Activated T-cell treated with anti-CD3 and anti-CD28 coated beads, Interleukin-2, amount 50 U/mL, for 72 hours (primary cell): ENCODE results near the gene KIF21A. TPM values are rescaled to one million over a fixed set of nuclear protein-coding genes. Genes with fewer than 3 reads are reported as not detected.
"Not testable (repeated sequence)": the region's sequence is repeated elsewhere in the genome, so short reads cannot be mapped to it uniquely, and the experiment has no call there.

Experiments
- ATAC-seq, 2 donors: fragments of 150-1000 bp; cut with Tn5 transposase; replicated peaks in 1 of 2; 2 replicates each; pipeline ENCODE4 v1.10.0; 2021; ENCODE audit warnings: moderate library complexity in 2 of 2, mild to moderate bottlenecking in 1 of 2
- DNase-seq, 2 donors: peaks; one replicate each; pipeline ENCODE4 v3.0.0; 2021 to 2022; ENCODE audit warnings: mixed read lengths in 1 of 2
- H3K27ac Mint-ChIP-seq: one replicate; pipeline ENCODE4 v1.8.0; 2022; ENCODE audit warnings: mild to moderate bottlenecking, moderate library complexity, mixed read lengths
- H3K27me3 Mint-ChIP-seq: one replicate; pipeline ENCODE4 v1.8.0; 2022; ENCODE audit warnings: low read depth, mixed read lengths
- H3K36me3 Mint-ChIP-seq, 2 donors: one replicate each; pipeline ENCODE4 v1.8.0; 2022; ENCODE audit warnings: mixed read lengths in 2 of 2, mild to moderate bottlenecking in 1 of 2; ENCODE audit not compliant: insufficient read depth in 2 of 2
- H3K4me1 Mint-ChIP-seq: one replicate; pipeline ENCODE4 v1.8.0; 2022; ENCODE audit warnings: low read depth, mixed read lengths
- H3K4me3 Mint-ChIP-seq, 2 donors: one replicate each; pipeline ENCODE4 v1.8.0; 2022; ENCODE audit warnings: mild to moderate bottlenecking in 2 of 2, mixed read lengths in 2 of 2, moderate library complexity in 2 of 2
- H3K9me3 Mint-ChIP-seq, 2 donors: one replicate each; pipeline ENCODE4 v1.8.0; 2022; ENCODE audit warnings: mixed read lengths in 2 of 2
- total RNA-seq, 2 donors: library from RNA; stranded (reverse); gene quantifications; one replicate each; pipeline ENCODE4 v1.2.3, GENCODE V29; 2022

Gene KIF21A
- total RNA-seq, 2 donors from 2014 or later = 24.8 to 26.4 TPM

GRCh38 chr12:39300799-39301198 lies 142.1 kb downstream of the KIF21A start:
- Mint-ChIP-seq H3K36me3 (peaks cover 6 to 12% of the 10 kb centered on the region in 2 donors), H3K4me1 (no peaks in the 10 kb centered on the region), H3K4me3 (no peak overlapping the region), H3K9me3 (no peaks in the 10 kb centered on the region), H3K27me3 (no peaks in the 10 kb centered on the region), H3K27ac (no peak overlapping the region)
- DNase-seq = no peak
- ATAC-seq = no peak

GRCh38 chr12:39297891-39298290 lies 145.0 kb downstream of the KIF21A start:
- Mint-ChIP-seq H3K27ac (no peak overlapping the region), H3K9me3 (no peaks in the 10 kb centered on the region), H3K27me3 (no peaks in the 10 kb centered on the region), H3K4me1 (no peaks in the 10 kb centered on the region), H3K36me3 (peaks cover 2 to 6% of the 10 kb centered on the region in 2 donors), H3K4me3 (no peak overlapping the region)
- DNase-seq (no peak), ATAC-seq (no peak)

- H3K27ac Mint-ChIP-seq = no peak overlapping the region
- DNase-seq (no peak), ATAC-seq (no peak)
- no peak overlapping the region for H3K4me3 Mint-ChIP-seq
- H3K36me3 Mint-ChIP-seq = peaks cover 2 to 6% of the 10 kb centered on the region in 2 donors
- H3K27me3 Mint-ChIP-seq = no peaks in the 10 kb centered on the region
- H3K4me1 Mint-ChIP-seq = no peaks in the 10 kb centered on the region
- H3K9me3 Mint-ChIP-seq = no peaks in the 10 kb centered on the region
Observed at GRCh38 chr12:39296496-39296895, 146.4 kb downstream of the KIF21A start.

- not testable (repeated sequence) for DNase-seq, H3K27ac Mint-ChIP-seq, H3K27me3 Mint-ChIP-seq, H3K9me3 Mint-ChIP-seq, ATAC-seq, H3K36me3 Mint-ChIP-seq, H3K4me1 Mint-ChIP-seq, H3K4me3 Mint-ChIP-seq
Observed at GRCh38 chr12:39295593-39295992, 147.3 kb downstream of the KIF21A start.

- DNase-seq (no peak), ATAC-seq (no peak)
- H3K27me3 Mint-ChIP-seq = no peaks in the 10 kb centered on the region
- H3K27ac Mint-ChIP-seq = no peak overlapping the region
- no peaks in the 10 kb centered on the region for H3K4me1 Mint-ChIP-seq
- H3K4me3 Mint-ChIP-seq = no peak overlapping the region
- H3K9me3 Mint-ChIP-seq = no peaks in the 10 kb centered on the region
- peaks cover 2 to 6% of the 10 kb centered on the region in 2 donors for H3K36me3 Mint-ChIP-seq
Observed at GRCh38 chr12:39294715-39295114, 148.2 kb downstream of the KIF21A start.

GRCh38 chr12:39292125-39292630 lies 150.7 kb downstream of the KIF21A start:
- no peaks in the 10 kb centered on the region for H3K9me3 Mint-ChIP-seq
- no peak for ATAC-seq
- no peak overlapping the region for H3K27ac Mint-ChIP-seq
- no peaks in the 10 kb centered on the region for H3K27me3 Mint-ChIP-seq
- DNase-seq = no peak
- no peak overlapping the region for H3K4me3 Mint-ChIP-seq
- H3K4me1 Mint-ChIP-seq = no peaks in the 10 kb centered on the region
- peaks cover 2 to 4% of the 10 kb centered on the region in 2 donors for H3K36me3 Mint-ChIP-seq

GRCh38 chr12:39287817-39288216 lies 155.1 kb downstream of the KIF21A start:
- no peaks in the 10 kb centered on the region for H3K4me1 Mint-ChIP-seq
- H3K4me3 Mint-ChIP-seq = no peak overlapping the region
- H3K27me3 Mint-ChIP-seq = no peaks in the 10 kb centered on the region
- peak overlapping the region; percentile 12 for H3K27ac Mint-ChIP-seq
- H3K9me3 Mint-ChIP-seq = no peaks in the 10 kb centered on the region
- no peak for ATAC-seq
- no peak for DNase-seq
- H3K36me3 Mint-ChIP-seq = no peaks in the 10 kb centered on the region

- no peaks in the 10 kb centered on the region for H3K27me3 Mint-ChIP-seq
- no peak overlapping the region for H3K27ac Mint-ChIP-seq
- no peaks in the 10 kb centered on the region for H3K36me3 Mint-ChIP-seq
- H3K4me1 Mint-ChIP-seq = no peaks in the 10 kb centered on the region
- DNase-seq (no peak), ATAC-seq (no peak)
- no peaks in the 10 kb centered on the region for H3K9me3 Mint-ChIP-seq
- no peak overlapping the region for H3K4me3 Mint-ChIP-seq
Observed at GRCh38 chr12:39287409-39287808, 155.5 kb downstream of the KIF21A start.

GRCh38 chr12:39278426-39278825 lies 164.5 kb downstream of the KIF21A start:
- no peaks in the 10 kb centered on the region for H3K9me3 Mint-ChIP-seq
- ATAC-seq (no peak), DNase-seq (no peak)
- H3K36me3 Mint-ChIP-seq = no peaks in the 10 kb centered on the region
- no peak overlapping the region for H3K4me3 Mint-ChIP-seq
- H3K27ac Mint-ChIP-seq = no peak overlapping the region
- H3K4me1 Mint-ChIP-seq = peaks cover 6% of the 10 kb centered on the region
- H3K27me3 Mint-ChIP-seq = peaks cover 21% of the 10 kb centered on the region

- ATAC-seq (peak in 1 of 2 donors; percentile 50), DNase-seq (no peak)
- Mint-ChIP-seq H3K36me3 (no peaks in the 10 kb centered on the region), H3K4me1 (peaks cover 6% of the 10 kb centered on the region), H3K27me3 (peaks cover 27% of the 10 kb centered on the region), H3K9me3 (no peaks in the 10 kb centered on the region), H3K4me3 (no peak overlapping the region), H3K27ac (no peak overlapping the region)
Observed at GRCh38 chr12:39277416-39277815, 165.5 kb downstream of the KIF21A start.

- DNase-seq = no peak
- Mint-ChIP-seq H3K9me3 (no peaks in the 10 kb centered on the region), H3K4me1 (peaks cover 6% of the 10 kb centered on the region)
Observed at GRCh38 chr12:39275846-39276245, 167.1 kb downstream of the KIF21A start.

GRCh38 chr12:39272871-39273655 lies 169.9 kb downstream of the KIF21A start:
- Mint-ChIP-seq H3K9me3 (no peaks in the 10 kb centered on the region), H3K4me1 (peaks cover 6% of the 10 kb centered on the region), H3K36me3 (no peaks in the 10 kb centered on the region), H3K27ac (no peak overlapping the region), H3K4me3 (no peak overlapping the region), H3K27me3 (peaks cover 17% of the 10 kb centered on the region)
- ATAC-seq = no peak
- peak; percentile 28 for DNase-seq

More at GRCh38 chr12:39275846-39276245, 167.1 kb downstream of the KIF21A start:
- no peak for ATAC-seq
- Mint-ChIP-seq H3K36me3 (no peaks in the 10 kb centered on the region), H3K27ac (no peak overlapping the region), H3K4me3 (no peak overlapping the region), H3K27me3 (peaks cover 27% of the 10 kb centered on the region)

GRCh38 chr12:39269492-39269891 lies 173.4 kb downstream of the KIF21A start:
- no peak for ATAC-seq
- no peaks in the 10 kb centered on the region for H3K9me3 Mint-ChIP-seq
- no peaks in the 10 kb centered on the region for H3K36me3 Mint-ChIP-seq
- H3K27me3 Mint-ChIP-seq = peaks cover 13% of the 10 kb centered on the region
- H3K27ac Mint-ChIP-seq = no peak overlapping the region
- no peak for DNase-seq
- no peak overlapping the region for H3K4me3 Mint-ChIP-seq
- H3K4me1 Mint-ChIP-seq = no peaks in the 10 kb centered on the region

- DNase-seq (no peak), ATAC-seq (no peak)
- no peak overlapping the region for H3K27ac Mint-ChIP-seq
- H3K36me3 Mint-ChIP-seq = no peaks in the 10 kb centered on the region
- no peaks in the 10 kb centered on the region for H3K4me1 Mint-ChIP-seq
- peaks cover 1% of the 10 kb centered on the region for H3K27me3 Mint-ChIP-seq
- H3K4me3 Mint-ChIP-seq = no peak overlapping the region
- H3K9me3 Mint-ChIP-seq = no peaks in the 10 kb centered on the region
Observed at GRCh38 chr12:39267886-39268285, 175.0 kb downstream of the KIF21A start.
